ENCODE measurements around the gene ITPKB.
"Not testable (repeated sequence)": the region's sequence is repeated elsewhere in the genome, so short reads cannot be mapped to it uniquely, and the experiment has no call there.

The ITPKB gene

GRCh38 chr1:226601456-226601855 is 137.6 kb downstream of the ITPKB start:
- Histone ChIP-seq H3K9me3 (ENCODE audit: insufficient read depth, low read length, severe bottlenecking) (no peaks in the 10 kb centered on the region), H3K36me3 (ENCODE audit: insufficient read depth, low read length) (no peaks in the 10 kb centered on the region), H3K4me2 (ENCODE audit: insufficient read depth, low read length) (no peak overlapping the region), H3K79me2 (ENCODE audit: insufficient read depth, low read length) (no peaks in the 10 kb centered on the region), H4K20me1 (ENCODE audit: insufficient read depth, low read length) (no peaks in the 10 kb centered on the region; the same call in 1 of the 2 replicates), H3K27ac (ENCODE audit: low read length) (no peak overlapping the region), H3K9ac (ENCODE audit: low read depth, low read length) (no peak overlapping the region), H3K4me1 (ENCODE audit: insufficient read depth, low read length) (no peaks in the 10 kb centered on the region), H3K27me3 (ENCODE audit: insufficient read depth, low read length, poor library complexity) (no peaks in the 10 kb centered on the region), H2AFZ (ENCODE audit: low read depth, low read length) (no peak overlapping the region), H3K4me3 (ENCODE audit: low read depth in 1 of 2, low read length in 2 of 2) (no peak overlapping the region)
- DNase-seq: no peak
- TF ChIP-seq EZH2 (IDR thresholded peaks at IDR 0.05; ENCODE audit: borderline replicate concordance, low read depth, low read length, severe bottlenecking) (no peak), CTCF (IDR thresholded peaks at IDR 0.05; ENCODE audit: borderline replicate concordance, extremely low read depth, low read length, poor library complexity, severe bottlenecking) (no peak)
- ATAC-seq (ENCODE audit: insufficient read depth, low read depth): no peak

- no peaks in the 10 kb centered on the region for H3K9me3 ChIP-seq (ENCODE audit: insufficient read depth, low read length, severe bottlenecking)
- H3K27me3 ChIP-seq (ENCODE audit: insufficient read depth, low read length, poor library complexity): no peaks in the 10 kb centered on the region
- no peak for TF ChIP-seq EZH2 (IDR thresholded peaks at IDR 0.05; ENCODE audit: borderline replicate concordance, low read depth, low read length, severe bottlenecking)
- no peak for TF ChIP-seq CTCF (IDR thresholded peaks at IDR 0.05; ENCODE audit: borderline replicate concordance, extremely low read depth, low read length, poor library complexity, severe bottlenecking)
- no peak overlapping the region for H2AFZ ChIP-seq (ENCODE audit: low read depth, low read length)
- H3K27ac ChIP-seq (ENCODE audit: low read length): no peak overlapping the region
- no peak for ATAC-seq (ENCODE audit: insufficient read depth, low read depth)
- no peaks in the 10 kb centered on the region for H3K79me2 ChIP-seq (ENCODE audit: insufficient read depth, low read length)
- H3K9ac ChIP-seq (ENCODE audit: low read depth, low read length): no peak overlapping the region
- H4K20me1 ChIP-seq (ENCODE audit: insufficient read depth, low read length): no peaks in the 10 kb centered on the region; the same call in 1 of the 2 replicates
- no peak for DNase-seq
- H3K4me2 ChIP-seq (ENCODE audit: insufficient read depth, low read length): no peak overlapping the region
- H3K4me3 ChIP-seq (ENCODE audit: low read depth in 1 of 2, low read length in 2 of 2): no peak overlapping the region
- H3K4me1 ChIP-seq (ENCODE audit: insufficient read depth, low read length): no peaks in the 10 kb centered on the region
- H3K36me3 ChIP-seq (ENCODE audit: insufficient read depth, low read length): no peaks in the 10 kb centered on the region
These were observed 138.8 kb downstream of the ITPKB start for GRCh38 chr1:226600254-226600653.

DNA sequence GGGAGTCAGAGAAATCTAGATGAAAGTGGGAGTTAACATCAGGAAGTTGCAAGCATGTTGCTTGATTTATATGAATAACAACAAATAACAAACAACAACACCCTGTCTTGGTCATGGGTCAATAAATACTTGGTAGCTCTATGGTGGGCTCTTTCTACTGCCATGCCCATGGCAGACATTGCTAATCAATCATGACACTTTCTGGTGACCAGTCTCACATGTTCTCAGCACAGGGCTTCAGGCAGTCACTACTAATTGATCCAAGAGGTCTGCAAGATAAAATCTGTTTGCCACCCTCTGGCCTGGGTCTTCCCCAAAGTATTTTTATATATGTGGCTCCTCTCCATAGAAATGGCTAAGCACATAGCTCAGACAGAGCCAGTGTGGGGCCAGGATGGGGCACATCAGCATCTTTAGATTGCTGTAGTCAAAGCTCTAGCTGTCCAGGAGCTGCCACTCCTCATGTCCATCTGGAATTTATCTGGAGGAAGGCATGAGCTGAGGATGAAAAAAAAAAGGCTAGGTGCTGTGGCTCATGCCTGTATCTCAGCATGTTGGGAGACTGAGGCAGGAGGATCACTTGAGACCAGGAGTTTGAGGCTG is 139.3 kb downstream of the ITPKB start:
- no peaks in the 10 kb centered on the region for H3K36me3 ChIP-seq (ENCODE audit: insufficient read depth, low read length)
- H3K9ac ChIP-seq (ENCODE audit: low read depth, low read length): no peak overlapping the region
- H3K27ac ChIP-seq (ENCODE audit: low read length): no peak overlapping the region
- H3K4me2 ChIP-seq (ENCODE audit: insufficient read depth, low read length): no peak overlapping the region
- TF ChIP-seq CTCF (IDR thresholded peaks at IDR 0.05; ENCODE audit: borderline replicate concordance, extremely low read depth, low read length, poor library complexity, severe bottlenecking) (no peak), EZH2 (IDR thresholded peaks at IDR 0.05; ENCODE audit: borderline replicate concordance, low read depth, low read length, severe bottlenecking) (no peak)
- no peaks in the 10 kb centered on the region for H3K9me3 ChIP-seq (ENCODE audit: insufficient read depth, low read length, severe bottlenecking)
- no peak for ATAC-seq (ENCODE audit: insufficient read depth, low read depth)
- H2AFZ ChIP-seq (ENCODE audit: low read depth, low read length): no peak overlapping the region
- DNase-seq: no peak
- no peaks in the 10 kb centered on the region for H3K27me3 ChIP-seq (ENCODE audit: insufficient read depth, low read length, poor library complexity)
- H3K4me3 ChIP-seq (ENCODE audit: low read depth in 1 of 2, low read length in 2 of 2): no peak overlapping the region
- H3K79me2 ChIP-seq (ENCODE audit: insufficient read depth, low read length): no peaks in the 10 kb centered on the region
- H3K4me1 ChIP-seq (ENCODE audit: insufficient read depth, low read length): no peaks in the 10 kb centered on the region
- H4K20me1 ChIP-seq (ENCODE audit: insufficient read depth, low read length): no peaks in the 10 kb centered on the region; the same call in 1 of the 2 replicates

GRCh38 chr1:226598955-226599354 is 140.1 kb downstream of the ITPKB start:
- H3K4me2 ChIP-seq (ENCODE audit: insufficient read depth, low read length); H2AFZ ChIP-seq (ENCODE audit: low read depth, low read length); H3K4me3 ChIP-seq (ENCODE audit: low read depth in 1 of 2, low read length in 2 of 2); H4K20me1 ChIP-seq (ENCODE audit: insufficient read depth, low read length); H3K27me3 ChIP-seq (ENCODE audit: insufficient read depth, low read length, poor library complexity); H3K9me3 ChIP-seq (ENCODE audit: insufficient read depth, low read length, severe bottlenecking); H3K79me2 ChIP-seq (ENCODE audit: insufficient read depth, low read length); H3K36me3 ChIP-seq (ENCODE audit: insufficient read depth, low read length); H3K4me1 ChIP-seq (ENCODE audit: insufficient read depth, low read length); ATAC-seq (ENCODE audit: insufficient read depth, low read depth); H3K27ac ChIP-seq (ENCODE audit: low read length); DNase-seq; H3K9ac ChIP-seq (ENCODE audit: low read depth, low read length): not testable (repeated sequence)

All from DND-41 (cell line).